Gastrocnemius medialis (tissue), 4 donors: Measurements from ENCODE around the gene FOXP2.

Experiments
- CTCF ChIP-seq, 5 experiments: fragments of 450-650 bp in 3 of 5; fragments of 200-600 bp in 2 of 5; sonication (generic) in 2 of 5; IDR thresholded peaks in 4 of 5; conservative IDR thresholded peaks in 1 of 5; 1 replicate in 4 of 5; 2 replicates in 1 of 5; pipeline ENCODE4 v1.5.1; 2016 to 2019; ENCODE audit warnings: antibody characterized with exemption in 5 of 5, mild to moderate bottlenecking in 3 of 5, moderate library complexity in 3 of 5
- POLR2A ChIP-seq, 2 donors: fragments of 450-650 bp; IDR thresholded peaks; one replicate each; pipeline ENCODE4 v1.6.1; 2017; ENCODE audit warnings: antibody characterized with exemption in 2 of 2, mild to moderate bottlenecking in 2 of 2, moderate library complexity in 2 of 2

DNA sequence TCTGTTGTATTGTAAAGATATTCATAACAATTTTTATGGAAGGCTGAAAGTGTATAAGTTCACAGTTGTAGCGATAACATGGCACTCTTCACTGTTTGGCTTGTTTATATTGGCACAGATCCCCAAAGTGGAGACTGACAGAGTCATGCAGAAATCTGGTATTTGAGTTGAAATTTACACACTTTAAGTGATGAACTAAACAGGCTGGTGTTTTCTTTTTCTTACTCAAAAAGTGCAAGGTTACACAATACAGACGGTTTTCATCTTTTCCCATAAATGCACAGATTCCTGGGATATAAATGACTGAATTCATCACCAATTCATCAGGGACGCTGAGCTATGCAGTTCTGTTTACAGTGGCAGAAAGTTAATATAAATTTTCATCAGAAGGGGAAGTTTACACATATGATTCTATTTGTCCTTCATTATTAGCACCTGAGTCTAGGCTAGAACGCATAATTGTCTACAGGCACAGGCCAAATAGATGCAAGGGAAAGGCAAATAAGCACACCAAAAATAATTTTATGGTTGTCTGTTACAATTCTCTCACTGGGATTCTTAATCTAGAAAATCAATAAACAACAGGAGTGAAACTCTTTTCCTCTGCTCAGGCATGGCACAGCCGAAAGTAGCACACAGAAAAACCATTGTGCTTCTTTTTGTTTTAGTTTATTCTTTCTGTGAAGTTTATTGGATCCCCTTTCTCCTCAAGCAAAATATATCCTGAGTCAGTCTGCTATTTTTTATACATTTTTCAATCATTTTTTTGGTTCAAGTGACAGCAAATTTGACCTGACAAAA lies 88.0 kb downstream of the FOXP2 start:
- TF ChIP-seq CTCF (IDR thresholded peaks at IDR 0.05 in 4 of 5, conservative IDR thresholded peaks at IDR 0.05 in 1 of 5) (no peak), POLR2A (IDR thresholded peaks at IDR 0.05) (no peak)
